ENCODE measurements around the gene OGDHL. TPM values are rescaled to one million over a fixed set of nuclear protein-coding genes. Genes with fewer than 3 reads are reported as not detected.
"Not testable (repeated sequence)": the region's sequence is repeated elsewhere in the genome, so short reads cannot be mapped to it uniquely, and the experiment has no call there.

OGDHL gene
- total RNA-seq, 1 donor from 2014 or later = 1.9 TPM

DNA sequence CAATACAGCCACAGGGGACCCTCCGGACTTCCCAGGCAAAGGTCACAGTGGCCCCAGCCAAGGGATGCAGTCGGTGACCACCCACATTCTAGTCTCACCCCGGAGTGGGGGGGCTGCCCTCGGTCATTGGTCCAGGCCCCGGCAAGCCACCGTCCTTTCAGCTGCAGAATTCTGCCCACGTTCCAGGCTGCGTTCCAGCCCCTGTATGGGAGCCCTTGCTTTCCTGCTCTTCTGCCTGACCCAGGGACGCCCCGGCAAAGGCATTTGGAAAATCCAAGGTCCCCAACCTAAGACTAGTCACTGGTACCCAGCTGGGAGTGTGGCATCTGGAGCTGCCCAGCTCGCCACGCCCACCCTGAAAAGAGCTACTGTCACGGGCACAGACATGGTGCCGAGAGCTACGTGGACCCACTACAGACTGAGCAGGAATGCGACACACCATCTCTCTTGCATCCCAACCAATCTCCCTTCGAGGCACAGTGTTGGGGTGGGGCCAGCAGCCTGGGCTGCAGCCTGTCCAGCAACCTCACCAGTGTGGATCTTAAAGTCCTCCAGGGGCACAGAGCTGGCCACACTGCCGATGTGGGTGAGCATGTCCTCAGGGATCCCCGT, 18.6 kb downstream of the OGDHL start:
- no peak for ATAC-seq
- intact Hi-C loops (cut with DNase I) = no loop called here
- DNase-seq (ENCODE audit: missing footprints) = no peak

DNA sequence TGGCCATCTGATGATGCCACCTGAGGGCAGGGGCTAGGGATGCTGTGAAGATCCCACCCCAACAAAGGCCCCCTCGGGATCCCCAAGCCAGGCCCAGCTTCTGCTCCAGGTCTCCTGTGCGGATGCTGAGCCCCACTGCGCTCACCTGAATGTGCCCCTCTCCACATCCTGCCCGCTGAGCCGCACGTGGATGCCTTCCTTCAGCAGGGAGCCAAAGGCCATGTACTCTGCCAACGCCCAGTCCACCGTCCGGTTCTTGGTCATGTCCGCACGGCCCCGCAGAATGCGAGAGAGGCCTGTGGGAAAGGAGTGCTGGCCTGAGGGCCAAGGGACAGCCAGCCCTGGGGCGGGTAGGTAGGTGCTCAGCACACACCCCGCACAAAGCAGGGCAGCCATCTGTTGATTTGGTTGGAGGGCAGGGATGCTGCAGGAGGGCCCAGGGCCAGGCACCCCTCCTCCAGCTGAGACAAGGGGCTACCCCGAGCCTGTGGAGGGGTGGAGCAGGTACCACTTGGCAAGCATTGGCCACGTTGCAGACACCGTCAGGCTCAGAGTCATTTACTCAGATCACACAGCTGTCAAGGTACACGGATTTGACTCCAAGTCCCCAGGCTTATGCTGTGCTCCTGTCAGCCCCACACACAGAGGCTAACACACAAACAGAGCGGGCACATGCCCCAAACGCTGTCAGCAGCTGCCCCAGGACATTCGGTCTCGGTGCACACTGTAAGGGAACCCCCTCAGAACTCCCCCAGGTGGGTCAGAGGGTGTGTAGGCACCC, 19.2 kb downstream of the OGDHL start:
- intact Hi-C loops (cut with DNase I) = no loop called here
- no peak for ATAC-seq

DNA sequence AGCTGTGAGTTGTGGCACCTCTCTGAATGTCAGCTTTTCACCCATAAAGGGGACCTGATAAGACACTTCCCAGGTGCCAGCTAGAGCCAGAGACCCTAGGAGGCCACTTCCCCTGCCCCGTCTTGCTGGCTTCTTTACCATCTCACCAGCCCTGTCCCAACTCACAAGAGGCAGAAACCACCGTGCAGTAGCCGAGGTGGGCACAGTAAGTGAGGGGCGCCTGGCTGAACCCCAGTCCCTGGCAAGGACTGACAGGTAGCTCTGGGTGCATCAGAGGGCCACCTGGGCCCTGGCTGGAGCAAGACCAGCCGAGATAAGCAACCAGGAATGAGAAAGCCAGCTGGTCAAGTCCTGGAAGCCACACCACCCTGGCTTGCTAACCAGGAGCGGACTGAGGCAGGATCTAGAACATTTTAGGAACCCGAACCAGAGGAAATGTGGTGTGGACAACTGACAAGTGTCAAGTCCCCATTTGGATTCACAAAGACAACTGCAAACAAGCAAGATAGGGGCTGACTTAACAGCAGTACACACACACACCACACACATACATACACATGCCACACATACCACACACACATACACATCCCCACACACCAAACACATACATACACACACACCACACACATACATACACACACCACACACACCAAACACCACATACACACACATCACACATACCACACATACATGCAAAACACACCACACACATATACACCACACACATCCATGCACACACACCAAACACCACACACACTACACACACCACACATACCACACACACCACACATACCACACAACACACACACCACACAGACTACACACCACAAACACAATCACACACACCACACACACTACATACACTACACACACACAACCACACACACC, 20.8 kb downstream of the OGDHL start:
- DNase-seq (ENCODE audit: missing footprints) (no peak), ATAC-seq (no peak)
- intact Hi-C loops (cut with DNase I) = no loop called here

More for the DNA sequence above, 19.2 kb downstream of the OGDHL start:
- DNase-seq (ENCODE audit: missing footprints) = no peak

DNA sequence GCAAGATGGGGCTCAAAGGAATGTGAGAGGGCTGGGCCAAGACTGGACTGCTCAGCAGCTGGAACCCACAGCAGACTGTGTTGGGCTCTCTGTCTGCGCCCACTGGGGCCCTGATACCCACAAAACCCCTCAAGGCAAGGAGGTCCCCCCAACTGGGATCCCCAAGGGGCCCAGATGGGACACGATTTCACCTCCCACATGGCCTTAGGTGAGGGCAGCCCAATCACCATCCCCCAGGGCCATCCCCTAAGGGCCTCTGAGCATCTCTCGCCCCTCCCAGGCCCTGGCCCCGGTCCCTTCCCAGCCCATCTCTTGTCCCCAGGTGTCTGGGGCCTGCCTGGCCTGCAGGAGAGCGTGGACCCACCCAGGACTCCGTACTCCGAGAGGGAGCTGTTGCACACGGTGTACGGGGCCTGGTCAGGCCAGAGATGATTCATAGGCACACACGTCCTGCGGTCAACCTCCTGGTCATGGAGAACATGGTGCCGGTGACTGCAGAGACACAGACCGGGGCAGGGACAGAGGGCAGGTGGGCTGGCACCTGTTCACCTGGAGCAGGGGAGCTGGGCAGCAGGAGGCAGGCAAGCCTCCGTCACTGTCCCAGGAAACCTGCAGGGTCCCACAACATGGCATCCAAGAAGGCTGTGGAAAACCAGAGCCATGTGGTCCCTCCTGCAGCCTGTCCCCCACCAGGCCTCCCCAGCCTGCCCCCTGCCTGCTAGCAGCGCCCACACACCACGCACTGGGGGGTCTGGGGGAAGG, 21.6 kb downstream of the OGDHL start:
- intact Hi-C loops (cut with DNase I) = no loop called here
- no peak for ATAC-seq
- no peak for DNase-seq (ENCODE audit: missing footprints)

DNA sequence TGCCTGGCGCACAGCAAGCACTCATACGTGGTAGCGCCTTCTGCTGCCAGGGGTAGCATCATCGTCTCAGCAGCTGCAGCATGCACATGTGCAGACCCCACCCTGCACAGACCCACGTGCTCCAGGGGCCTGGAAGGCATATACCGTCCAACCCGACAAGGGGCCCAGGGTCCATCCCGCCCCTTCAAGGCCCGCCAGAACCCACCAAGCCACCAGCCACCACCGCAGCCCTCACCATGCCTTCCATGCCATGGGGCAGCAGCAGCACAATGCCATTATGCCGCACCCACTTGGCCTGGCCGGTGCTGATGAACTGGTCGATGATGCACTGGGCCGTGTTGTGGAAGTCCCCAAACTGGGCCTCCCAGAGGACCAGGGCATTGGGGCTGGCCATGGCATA, 22.7 kb downstream of the OGDHL start:
- intact Hi-C loops (cut with DNase I) = no loop called here
- ATAC-seq = no peak

DNA sequence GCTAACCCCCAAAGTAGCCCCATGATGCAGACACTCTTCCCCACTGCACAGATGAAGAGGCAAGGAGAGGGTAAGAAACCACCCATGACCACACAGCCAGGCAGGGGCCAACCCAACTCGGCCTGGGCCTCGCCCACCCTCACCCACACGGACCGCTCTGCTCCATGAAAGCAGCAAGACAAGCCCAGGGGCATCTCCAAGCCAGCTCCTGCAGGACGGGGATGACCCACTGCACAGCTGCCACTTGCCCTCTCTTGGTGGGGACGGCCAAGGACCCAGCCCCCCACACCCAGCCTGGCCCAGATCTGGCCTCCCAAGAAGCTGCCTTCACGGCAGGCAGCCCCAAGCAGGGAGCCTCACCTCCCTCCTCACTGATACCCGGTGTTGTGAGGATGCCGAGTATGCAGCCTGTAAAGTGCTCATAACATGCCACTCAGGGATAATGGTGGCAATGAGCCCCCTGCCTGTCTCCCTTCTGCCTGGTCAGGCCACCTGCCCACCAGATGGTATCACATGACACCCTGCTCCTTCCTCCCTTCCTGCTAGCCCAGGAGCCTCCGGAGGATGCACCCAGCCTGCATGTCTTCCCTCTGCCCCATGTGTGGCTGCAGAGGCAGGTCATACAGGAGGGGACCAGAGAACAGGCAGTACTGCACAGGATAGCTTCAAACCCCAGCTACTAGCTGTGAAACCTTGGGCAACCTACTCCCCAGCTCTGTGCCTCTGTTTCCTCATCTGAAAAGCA, 23.3 kb downstream of the OGDHL start:
- DNase-seq (ENCODE audit: missing footprints) = no peak

More for the DNA sequence above, 22.7 kb downstream of the OGDHL start:
- no peak for DNase-seq (ENCODE audit: missing footprints)

DNA sequence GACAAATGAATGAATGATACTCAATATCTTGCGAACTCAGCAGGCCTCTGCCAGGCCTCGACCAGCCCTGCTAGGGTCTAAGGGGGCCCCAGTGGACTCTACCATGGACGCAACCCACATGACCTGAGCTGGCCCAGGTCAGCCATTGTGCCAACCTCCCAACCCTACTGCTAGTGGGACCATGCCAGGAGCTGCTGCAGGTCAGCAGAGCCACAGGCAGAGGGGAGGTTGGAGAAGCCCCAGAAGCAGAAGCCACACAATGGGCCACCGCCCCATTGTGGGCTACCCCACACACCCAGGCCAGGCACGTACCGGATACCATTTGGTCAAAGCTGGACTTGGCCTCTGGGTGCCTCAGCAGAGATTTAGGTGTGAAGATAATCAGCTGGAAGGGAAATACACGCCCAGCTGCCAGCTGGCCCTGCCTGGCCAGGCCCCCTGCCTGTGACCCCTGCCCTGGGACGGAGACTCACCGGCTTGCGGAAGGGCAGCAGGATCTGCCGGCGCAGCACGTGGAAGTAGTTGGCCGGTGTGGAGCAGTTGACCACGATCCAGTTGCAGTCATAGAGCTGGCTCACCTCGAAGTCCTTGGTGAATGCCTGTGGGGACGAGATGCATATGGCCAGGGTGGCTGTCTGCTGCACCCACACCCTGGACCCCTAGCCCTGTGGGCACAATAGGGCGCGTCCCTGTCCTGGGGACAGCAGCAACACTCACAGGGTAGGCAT, 24.5 kb downstream of the OGDHL start:
- DNase-seq (ENCODE audit: missing footprints) = no peak
- no peak for ATAC-seq
- intact Hi-C loops (cut with DNase I) = no loop called here

More for the DNA sequence above, 23.3 kb downstream of the OGDHL start:
- no peak for ATAC-seq
- intact Hi-C loops (cut with DNase I) = no loop called here

DNA sequence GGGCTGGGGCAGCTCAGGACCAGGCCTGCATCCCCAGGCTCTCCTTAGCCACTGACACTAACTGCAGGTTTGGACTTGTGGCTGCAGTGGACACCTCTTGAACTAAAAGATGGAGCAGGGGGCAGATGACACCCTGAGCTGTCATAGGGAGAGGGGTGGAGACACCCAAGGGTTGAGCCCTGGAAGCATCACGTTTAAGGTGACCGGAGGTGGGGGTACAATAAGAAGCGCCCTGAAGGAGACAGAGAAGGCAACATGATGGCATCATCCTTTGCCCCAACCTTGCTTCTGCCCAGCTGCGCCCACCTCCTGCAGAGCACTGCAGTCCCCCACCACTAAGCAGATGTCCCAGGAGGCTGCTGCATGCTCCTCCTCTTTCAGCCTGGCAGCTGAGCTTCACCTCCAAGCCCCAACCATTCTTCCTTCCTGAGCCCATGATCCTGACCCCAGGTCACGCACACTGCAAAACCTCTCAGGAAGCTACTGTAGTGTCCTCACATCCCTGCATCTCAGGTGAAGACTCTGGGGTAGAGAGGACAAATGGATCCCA, 25.5 kb downstream of the OGDHL start:
- DNase-seq (ENCODE audit: missing footprints) (no peak), ATAC-seq (no peak)
- intact Hi-C loops (cut with DNase I) = no loop called here

DNA sequence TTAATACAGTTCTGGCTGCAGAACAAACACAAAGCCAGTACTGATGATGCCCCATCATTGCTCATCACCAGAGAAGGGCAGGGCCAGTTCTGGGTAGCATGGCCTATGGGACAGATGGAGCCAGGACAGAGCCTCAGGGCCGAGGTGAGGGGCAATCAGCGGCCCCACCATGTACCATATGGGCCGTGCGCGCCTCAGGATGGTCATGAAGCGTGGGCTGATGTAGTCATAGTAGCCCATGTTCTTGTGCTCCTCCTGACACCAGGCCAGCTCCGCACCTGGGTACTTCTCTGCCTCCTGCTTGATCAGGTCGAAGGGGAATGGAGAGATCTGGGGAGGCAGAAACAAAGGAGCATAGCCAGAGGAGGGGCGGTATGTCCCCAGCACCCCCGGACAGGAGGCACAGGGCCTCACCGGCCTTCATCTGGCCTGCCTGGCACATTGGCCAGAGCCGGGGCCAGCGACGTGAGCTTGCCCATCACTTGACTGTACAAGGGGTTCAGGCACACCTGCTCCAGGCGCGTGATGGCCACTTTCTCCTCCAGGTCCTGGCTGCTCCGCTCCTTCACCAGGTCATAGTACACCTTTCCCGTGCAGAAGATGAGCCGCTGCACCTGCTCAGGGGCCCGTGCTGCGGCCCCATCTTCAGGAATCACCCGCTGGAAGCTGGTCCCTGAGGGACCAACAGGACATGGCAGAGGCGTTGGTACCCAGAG, 26.1 kb downstream of the OGDHL start:
- DNase-seq (ENCODE audit: missing footprints) = no peak
- no peak for ATAC-seq
- intact Hi-C loops (cut with DNase I) = no loop called here

DNA sequence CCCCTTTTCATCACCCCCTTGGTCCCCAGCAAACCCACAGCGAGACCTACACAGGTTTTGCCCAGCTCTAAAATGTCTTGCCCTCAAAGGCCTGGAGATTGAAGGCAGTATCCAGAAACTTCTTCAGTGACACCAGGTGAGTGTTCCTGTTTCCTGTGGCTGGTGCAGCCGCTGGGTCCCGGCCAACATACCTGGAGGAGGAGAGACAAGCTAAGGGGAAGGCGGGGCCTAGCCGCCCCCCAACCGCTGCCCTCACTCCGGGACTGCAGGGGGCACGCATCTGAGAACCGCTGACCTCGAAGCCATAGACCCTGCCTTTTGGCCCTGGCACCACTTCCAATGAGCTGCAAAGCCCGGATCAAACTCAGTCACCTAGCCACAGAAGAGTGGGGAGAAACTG, 27.0 kb downstream of the OGDHL start:
- DNase-seq (ENCODE audit: missing footprints) (no peak), ATAC-seq (no peak)
- intact Hi-C loops (cut with DNase I) = no loop called here

DNA sequence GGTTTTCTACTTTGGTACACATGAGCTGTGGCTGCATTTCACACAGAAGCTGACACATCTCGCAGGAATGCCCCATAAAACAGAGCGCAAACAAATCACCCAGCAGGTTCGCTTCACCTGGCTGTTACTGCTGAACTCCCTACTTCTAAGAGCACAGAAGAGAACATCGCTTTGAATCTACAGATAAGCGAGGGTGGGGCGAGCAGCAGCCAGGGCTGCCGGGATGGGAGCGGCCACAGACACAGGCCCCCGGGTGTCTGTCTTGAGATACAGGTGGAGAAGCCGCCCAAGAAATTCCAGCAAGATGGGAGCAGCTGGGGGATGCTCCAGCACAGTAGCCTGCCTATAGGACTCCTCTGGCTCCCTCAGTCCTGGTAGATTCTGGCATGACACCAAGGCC, 27.4 kb downstream of the OGDHL start:
- intact Hi-C loops (cut with DNase I) = no loop called here
- DNase-seq (ENCODE audit: missing footprints) (no peak), ATAC-seq (no peak)

DNA sequence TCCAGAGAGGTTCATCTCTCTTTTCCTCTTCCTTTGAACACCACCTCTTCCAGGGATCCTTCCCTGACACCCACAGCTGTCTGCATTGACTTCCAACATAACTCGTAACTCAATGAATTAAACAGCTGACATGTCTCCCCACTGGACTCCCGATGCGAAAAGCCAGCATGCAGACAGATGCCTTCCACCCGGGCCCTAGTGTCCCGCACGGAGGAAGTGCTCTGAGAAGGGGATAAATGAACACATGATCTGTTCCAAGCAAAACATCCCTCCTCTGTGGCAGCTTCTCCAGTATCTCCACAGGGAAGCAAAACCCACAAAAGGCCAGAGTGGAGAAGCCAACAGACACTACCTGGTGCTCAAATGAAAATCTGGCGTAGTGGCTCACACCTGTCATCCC, 28.3 kb downstream of the OGDHL start:
- DNase-seq (ENCODE audit: missing footprints) = no peak
- intact Hi-C loops (cut with DNase I) = no loop called here
- no peak for ATAC-seq

DNA sequence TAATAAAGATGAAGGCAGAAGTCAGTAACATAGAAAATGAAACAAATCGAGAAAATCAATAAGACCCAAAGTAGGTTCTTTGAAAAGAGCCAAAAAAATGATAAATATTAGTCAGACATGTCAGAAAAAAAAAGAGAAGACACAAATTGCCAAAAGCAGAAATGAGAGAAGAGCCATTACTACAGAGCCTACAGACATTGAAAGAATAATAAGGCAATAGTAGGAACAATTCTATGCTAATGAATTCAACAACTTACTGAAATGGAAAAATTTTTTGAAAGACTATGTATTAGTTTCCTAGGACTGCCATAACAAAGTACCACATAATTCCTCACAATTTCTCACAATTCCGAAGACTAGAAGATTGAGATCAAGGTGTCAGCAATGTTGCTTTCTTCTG, 35.5 kb downstream of the OGDHL start:
- no peak for ATAC-seq
- DNase-seq (ENCODE audit: missing footprints) = no peak
- intact Hi-C loops (cut with DNase I) = no loop called here

DNA sequence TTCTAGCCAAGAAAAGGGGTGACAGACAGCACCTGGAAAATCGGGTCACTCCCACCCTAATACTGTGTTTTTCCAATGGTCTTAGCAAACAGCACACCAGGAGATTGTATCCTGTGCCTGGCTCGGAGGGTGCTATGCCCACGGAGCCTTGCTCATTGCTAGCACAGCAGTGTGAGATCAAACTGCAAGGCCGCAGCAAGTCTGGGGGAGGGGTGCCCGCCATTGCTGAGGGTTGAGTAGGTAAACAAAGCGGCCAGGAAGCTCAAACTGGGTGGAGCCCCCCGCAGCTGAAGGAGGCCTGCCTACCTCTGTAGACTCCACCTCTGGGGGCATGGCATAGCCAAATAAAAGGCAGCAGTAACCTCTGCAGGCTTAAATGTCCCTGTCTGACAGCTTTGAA, 47.0 kb downstream of the OGDHL start:
- DNase-seq (ENCODE audit: missing footprints); intact Hi-C loops (cut with DNase I); ATAC-seq: not testable (repeated sequence)

DNA sequence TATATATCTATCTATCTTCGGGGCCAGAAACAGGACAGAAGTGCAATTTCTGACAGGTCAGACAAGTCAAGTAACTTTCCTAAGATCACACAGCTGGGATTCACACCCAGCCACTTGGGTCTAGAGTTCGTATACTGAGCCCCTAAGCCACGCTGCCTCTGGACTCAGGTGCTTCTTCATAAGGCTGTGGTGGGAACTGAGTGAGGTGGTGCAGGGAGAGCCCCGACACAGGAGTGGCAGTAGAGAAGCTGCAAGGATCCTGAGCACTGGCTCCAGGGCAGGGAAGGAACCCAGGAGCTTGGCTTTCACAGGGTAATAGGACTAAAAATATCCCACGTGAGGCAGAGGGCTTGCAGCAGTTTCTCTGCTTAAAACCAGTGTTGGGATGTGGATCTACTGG, 48.9 kb downstream of the OGDHL start:
- intact Hi-C loops (cut with DNase I) = no loop called here
- DNase-seq (ENCODE audit: missing footprints) (no peak), ATAC-seq (no peak)

DNA sequence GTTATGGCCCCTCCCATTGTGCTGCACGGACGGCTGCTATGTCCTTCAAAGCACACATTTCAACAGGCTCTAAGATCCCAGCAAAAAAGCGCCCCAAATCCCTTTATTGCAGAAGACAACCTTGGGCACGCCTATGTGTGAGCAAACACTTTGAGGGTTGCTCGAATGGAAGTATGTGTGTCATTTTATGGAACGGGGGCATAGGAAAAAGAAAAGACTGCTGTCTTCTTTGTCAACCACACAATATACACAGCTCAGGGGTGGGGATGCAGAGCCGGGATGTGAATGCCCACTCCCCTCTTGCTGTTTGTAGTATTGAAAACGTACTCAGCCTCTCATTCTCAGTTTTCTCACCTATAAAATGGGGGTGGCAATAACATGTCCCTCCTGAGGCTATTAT, 50.6 kb downstream of the OGDHL start:
- intact Hi-C loops (cut with DNase I) = no loop called here
- ATAC-seq (no peak), DNase-seq (ENCODE audit: missing footprints) (no peak)

DNA sequence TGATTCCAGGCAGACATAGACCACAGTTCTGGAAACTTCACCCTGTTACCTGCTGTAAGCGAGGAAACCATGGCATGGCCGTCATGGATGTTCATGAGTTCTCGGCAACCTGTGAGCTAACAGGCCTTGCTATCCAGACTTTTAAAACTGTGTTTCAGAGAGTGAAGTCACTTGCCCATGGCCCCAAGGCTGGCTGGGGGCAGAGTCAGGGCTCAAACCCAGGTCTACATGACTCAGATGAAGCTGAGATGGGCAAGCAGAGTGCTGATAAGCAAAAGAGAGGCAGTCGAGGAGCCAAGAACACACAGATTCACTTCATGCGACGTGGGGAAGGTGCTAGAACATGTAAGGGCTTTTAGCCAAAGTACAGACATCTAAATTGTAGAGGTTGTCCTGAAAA, 51.2 kb downstream of the OGDHL start:
- intact Hi-C loops (cut with DNase I) = no loop called here
- DNase-seq (ENCODE audit: missing footprints) (no peak), ATAC-seq (no peak)

Data from Right ventricle myocardium inferior (tissue), 1 donor.